ENCODE results near the gene GUCY1A1.

GRCh38 chr4:155712846-155713245 is 46.2 kb downstream of the GUCY1A1 start:
- no peak for TF ChIP-seq CTCF (conservative IDR thresholded peaks at IDR 0.05 in 1 of 2, IDR thresholded peaks at IDR 0.05 in 1 of 2; ENCODE audit: low read depth in 1 of 2, low read length in 2 of 2)
- TF ChIP-seq EZH2 (IDR thresholded peaks at IDR 0.05; ENCODE audit: low read length, missing control alignments): no peak

All from fibroblast of lung (primary cell).